GDM1 (cell line): Measurements from ENCODE around the gene MRPL18.
"Not testable (repeated sequence)": the region's sequence is repeated elsewhere in the genome, so short reads cannot be mapped to it uniquely, and the experiment has no call there.

Experiments used
- DNase-seq: peaks from one replicate; lab custom pipeline; 2025; lab: John Stamatoyannopoulos, UW

Gene MRPL18

DNA sequence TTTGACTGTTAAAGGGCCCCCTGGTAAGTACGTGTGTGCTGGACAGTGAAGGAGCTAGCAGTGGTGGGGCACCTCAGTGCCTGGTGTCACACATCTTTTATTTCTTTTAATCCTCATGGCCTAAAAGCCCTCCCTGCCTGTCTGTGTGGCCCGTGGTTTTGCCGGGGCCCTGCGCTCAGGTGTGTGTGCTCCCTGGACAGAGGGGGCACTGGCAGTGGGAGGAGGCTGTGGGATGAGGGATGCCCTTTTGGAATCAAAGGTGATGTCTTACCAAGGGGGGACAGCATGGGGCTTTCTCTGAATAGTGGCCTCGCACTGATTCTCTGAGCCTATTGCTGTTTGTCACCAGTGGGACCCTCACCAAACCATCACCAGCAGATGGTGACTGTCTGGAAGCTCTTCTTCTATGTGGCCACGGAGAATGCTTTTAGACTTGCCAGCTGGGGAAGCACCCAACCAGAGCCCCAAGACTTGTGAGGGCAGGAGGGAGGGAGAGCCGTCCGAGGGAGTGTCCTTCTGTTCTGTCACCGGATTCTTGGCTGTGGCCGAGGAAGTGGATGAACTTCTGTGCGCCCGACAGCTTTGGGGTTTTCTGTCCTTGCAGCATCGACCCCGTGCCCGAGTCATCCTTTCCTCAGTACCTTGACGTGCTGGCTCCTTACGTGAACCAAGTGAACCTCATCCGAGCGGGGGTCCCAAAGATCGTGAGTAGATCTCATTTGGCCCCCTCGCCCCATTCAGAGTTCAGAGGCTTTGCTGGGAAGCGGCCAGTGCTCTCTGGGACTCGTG is 27.9 kb downstream of the MRPL18 start:
- DNase-seq = no peak

DNA sequence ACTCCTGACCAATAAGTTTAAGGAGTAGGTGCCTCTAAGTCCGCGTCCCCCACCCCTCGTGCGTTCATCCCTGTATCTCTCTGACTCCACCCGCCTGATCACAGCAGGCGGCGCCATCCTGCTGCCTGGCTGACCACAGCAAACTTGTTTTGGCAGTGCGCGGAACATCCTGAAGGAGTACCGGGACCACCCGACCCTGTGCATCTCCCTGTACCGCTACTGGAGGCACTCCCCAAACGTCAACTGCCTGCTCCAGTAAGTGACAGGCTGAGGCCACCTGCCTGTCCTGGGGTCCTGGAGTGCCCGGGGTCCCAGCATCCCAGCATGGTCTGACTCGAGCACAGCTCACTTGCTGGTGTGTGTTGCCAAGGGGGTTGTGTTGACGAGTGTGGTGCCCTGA is 28.8 kb downstream of the MRPL18 start:
- no peak for DNase-seq

DNA sequence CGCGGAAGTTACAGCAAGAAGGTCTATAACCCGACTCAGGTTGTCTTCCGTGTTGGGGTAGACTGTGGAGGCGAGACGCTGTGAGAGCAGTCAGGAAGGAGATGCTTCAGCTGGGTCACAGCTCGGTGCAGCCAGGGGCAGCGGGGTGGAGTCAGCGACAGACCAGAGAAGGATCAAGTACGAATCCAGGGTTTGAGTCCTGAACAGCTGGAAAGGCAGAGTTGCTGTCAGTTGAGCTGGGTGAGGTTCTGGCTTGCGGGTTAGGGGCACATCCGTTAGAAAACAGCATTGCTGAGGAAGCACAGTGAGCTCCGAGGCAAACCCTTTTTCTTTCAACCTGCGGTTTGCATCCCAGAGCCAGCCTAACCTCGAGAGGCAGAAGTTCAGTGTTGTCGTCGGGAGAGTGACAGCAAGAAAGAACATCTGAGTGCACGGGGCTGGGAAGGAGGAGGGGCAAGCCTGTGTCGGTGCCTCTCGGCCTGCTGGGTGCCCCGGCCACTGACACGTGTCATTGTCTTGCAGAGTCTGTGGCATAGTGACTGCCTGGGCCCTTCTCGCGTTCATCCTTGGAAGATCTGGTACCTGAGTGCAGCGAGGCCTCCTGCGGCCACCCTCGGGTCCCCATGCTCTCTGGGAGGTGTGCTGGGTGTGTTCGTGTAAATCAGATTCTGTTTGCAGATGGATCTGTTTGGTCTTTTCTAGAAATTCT is 29.8 kb downstream of the MRPL18 start:
- peak; percentile 95 for DNase-seq

DNA sequence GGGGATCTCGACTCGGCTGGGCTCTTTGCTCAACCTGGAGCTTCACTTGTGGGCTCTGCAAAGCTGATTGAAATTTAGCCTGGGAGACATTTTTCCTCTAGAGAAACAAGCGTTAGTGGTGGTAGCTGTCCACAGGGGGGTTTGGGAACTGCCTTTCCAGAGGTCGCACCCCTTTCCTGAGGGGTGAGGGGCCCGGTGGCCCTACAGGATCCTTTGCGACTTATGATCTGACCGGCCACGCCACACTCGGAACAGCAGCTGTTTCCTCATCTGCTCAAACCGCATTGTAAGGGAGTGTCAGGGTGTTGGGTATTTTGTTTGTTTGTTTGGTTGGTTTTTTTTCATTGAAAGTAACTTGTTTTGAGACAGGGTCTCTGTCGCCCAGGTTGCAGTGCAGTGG is 30.9 kb downstream of the MRPL18 start:
- peak; percentile 5 for DNase-seq

DNA sequence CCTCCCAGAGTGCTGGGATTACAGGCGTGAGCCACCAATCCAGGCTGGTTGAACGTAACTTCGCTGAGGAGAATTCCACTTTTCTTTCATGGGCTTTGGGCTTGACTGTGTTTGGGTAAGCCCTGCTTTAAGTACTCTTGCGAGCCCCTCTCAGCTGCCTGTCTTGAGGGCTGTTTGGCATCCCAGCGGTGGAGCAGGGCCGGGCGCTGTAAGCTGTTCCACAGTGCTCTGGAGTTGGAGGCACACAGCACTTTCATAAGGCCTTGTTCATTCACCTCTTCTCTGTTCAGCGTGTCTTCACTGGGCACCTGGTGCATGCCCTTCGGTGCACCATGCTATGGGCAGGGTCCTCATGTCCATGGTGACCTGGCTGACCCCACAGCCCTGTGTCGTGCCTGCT is 31.5 kb downstream of the MRPL18 start:
- no peak for DNase-seq

DNA sequence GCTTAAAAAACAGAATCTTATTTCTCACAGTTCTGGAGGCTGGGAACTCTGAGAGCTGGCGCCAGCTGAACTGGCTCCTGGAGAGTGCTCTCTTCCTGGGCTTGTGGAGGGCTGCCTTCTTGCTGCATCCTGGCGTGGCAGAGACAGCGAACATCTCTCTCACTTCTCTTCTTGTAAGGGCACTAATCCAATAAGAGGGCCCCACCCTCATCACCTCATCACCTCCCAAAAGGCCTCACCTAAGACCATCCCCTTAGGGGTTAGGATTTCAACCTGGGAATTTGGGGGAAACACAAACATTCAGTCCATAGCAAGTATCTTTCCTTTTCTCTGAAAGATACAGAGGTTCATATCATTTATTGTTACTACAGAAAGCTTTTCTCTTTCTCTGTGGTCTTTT is 33.7 kb downstream of the MRPL18 start:
- DNase-seq = no peak

DNA sequence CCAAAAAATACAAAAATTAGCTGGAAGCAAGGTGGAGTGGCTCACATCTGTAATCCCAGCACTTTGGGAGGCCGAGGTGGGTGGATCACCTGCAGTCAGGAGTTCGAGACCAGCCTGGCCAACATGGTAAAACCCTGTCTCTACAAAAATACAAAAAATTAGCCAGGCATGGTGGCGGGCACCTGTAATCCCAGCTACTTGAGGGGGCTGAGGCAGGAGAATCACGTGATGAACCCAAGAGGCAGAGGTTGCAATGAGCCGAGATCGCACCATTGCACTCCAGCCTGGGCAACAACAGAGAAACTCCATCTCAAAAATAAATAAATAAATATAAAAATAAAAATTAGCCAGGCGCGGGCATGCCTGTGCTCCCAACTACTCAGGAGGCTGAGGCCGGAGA is 34.4 kb downstream of the MRPL18 start:
- not testable (repeated sequence) for DNase-seq

DNA sequence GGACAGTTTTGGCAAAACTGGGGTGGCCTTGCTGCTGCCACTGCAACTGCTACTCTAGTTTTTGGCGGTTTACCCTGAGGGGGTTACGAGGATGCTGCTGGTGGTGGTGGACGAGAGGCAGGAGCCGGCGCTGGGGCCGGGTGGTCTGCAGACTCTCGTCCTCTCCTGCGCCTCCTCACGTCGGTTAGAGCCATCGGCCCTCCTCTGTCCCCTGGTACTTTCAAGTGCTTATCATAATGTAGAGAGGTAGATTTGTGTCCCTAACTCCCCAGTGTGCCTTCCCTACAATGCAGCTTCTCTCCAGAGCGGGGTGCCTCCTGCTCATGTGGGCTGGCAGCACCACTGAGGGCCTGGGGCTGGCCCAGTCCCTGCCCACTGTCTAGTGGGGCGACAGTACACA is 35.7 kb downstream of the MRPL18 start:
- DNase-seq = no peak

DNA sequence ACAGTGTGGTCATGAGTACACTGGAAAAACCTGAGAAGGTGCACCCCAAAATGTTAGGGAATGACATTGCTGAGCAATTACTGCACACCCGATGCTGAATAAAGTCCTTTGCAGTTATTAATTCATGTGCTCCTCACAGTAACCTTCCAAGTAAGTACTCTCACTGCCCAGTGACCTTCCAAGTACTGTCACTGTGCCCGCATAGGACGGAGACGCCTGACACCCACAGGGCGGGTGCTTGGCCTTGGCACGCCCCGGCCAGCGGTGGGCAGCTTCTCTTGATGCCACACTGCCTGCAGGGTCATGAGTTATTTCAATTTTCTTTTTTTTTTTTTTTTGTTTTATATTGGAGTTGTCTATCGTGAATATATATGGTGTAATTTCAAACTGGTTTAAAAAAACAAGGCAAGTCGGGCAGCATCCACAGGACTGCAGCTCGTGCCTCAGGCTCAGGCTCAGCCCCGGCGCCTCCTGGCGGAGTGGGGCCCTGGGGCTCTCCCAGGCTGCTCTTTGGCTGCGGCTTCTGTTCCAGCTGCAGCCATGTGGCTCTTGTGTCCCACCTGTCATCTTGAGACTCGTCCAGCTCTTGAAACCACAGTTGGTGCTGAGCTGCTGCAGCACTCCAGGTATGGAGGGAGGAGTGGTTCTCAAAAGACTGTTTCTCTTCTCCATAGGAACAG is 36.8 kb downstream of the MRPL18 start:
- no peak for DNase-seq

DNA sequence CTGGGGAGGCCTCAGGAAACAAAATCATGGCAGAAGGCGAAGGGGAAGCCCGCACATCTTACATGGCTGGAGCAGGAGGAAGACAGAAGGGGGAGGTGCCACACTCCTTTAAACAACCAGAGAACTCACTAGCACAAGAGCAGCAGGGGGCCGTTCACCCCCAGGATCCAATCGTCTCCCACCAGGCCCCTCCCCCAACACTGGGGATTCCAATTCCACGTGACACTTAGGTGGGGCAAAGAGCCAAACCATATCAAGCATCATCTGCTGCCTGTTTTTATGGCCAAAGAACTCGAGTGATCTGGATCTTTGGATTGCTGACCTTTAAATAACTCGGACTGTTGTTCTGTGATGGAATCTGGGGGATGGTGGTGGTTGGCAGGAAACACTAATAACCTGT is 37.8 kb downstream of the MRPL18 start:
- DNase-seq = no peak

DNA sequence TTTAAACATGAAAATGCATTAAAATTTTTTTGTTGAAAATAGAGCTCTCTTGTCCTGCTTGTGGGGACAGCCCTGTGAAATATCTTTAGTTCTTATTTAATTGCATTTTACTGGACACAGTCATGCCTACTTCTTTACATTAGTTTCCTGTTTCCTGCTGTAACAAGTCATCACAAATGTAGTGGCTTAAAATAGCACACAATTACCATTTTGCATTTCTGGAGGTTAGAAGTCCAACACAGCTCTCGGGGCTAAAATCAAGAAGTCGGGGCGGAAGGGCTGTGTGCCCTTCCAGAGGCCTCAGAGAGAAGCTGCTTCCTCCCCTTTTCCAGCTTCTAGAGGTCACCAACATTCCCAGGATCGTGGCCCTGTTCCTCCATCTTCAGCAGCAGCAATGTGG is 39.3 kb downstream of the MRPL18 start:
- peak; percentile 18 for DNase-seq

DNA sequence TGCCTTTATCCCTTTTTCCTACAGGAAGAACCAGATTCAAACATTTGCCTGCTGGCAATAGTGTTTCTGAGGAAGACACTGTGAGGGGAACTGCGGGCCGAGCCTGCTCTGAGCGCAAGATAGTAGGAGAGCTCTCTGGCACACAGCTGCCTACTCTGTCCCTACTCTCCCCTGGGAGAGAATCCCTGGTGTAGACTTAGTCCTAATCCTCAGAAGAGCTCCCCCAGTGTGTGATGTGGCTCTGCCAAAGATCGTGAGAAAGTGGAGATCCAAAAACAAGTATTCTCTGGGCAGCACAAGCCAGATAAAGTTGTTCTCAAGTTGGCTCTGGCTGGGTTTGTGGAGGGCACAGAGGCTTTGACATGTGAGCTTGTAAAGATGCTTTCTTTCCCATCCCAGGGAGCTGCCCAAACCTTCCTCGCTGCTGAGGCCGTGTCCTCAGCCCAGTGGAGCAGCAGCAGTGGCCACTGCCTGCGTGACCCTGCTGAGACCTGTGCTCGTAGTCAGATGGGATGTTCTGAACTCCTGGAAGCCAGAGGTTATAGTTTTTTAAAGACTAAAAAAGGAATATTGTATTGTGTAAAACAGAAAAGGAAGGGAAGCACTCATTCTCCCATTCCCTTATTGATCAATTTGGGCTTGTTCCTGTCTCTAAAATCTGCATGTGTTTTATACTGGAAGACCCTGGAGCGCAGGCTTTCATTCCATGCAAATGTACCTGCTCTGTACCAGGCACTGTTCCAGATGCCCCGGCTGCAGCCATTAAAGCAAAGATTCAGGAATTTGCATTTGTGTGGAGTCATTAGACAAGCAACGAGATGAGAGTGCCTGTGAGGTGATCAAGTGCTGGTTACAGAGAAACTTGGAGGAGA is 40.5 kb downstream of the MRPL18 start:
- no peak for DNase-seq

DNA sequence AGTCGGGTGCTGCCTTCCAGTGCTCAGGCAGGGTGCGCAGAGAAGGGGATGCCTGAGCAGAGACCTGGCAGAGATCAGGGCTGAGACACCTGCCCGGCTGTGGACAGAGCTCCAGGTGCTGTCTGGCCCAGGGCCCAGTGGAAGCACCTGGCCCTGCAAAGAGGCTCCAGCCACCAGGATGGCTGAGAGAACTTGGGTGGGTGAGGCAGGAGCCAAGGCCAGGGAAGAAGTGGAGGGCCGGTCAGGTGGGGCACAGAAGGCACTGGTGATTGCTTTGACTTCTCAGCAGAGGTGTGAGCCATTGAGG is 41.1 kb downstream of the MRPL18 start:
- DNase-seq = no peak

DNA sequence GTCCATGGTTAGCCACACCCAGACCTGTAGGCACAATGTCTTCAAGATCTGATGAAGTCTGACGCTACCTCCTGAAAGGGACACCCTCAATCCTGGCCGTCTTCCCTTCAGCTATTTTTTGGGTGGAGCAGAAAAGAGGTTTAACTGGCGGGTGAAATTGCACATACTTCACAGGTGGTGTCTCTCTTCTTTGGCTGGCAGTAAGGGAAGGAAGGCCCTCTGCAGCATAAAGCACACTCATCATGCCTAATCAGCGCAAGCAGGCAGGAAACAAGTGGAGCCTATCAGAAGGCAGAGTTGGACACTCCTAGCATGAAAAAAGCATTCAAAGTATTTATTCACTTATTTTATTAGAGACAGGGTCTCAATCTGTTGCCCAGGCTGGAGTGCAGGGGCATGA is 42.7 kb downstream of the MRPL18 start:
- no peak for DNase-seq

DNA sequence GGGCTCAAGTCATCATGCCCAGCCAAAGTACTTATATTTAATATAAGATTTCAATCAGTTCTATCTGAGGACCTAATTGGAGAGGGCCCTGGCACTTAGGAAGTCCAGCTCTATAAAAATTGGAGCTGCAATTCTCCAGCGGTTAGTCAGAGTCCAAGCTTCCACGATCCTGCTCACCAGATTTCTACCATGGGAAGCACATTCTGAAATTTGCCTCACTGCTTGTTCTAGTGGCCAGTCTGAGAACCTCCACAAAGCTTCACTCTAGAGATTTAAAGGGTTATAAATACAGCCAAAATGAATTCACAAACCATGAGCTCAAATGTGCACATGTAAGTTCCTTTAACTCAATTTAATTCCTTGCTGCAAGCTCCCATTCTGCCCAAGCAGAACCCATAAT is 43.3 kb downstream of the MRPL18 start:
- DNase-seq = no peak

DNA sequence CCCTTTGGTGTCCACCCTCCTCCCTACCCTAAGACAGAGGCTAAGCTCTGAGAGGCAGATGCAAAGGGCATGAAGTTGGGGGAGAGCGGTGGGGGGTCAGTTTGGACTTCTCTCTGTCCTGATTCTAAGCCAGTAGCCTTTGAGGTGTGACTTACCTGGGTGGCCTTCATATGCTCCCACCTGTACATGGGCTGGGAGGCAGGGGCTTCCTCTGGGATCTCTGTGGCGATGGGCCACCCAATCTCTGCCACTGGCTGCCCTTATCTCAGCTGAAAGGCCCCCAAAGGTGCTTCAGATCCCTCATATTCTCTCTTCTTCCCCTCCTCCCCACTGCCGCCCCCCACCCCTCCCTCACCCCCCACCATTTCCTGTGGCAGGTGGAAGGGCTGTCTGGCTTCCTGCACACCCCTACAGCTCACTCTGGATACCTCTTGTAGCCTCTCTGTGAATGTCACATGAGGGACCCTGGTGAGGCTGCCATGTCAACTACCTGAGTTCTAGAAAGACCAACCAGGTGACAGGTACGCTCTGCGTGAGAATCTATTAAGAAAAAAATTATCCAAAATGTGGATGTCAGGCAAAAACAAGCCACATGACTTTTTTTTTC is 43.8 kb downstream of the MRPL18 start:
- DNase-seq = no peak

DNA sequence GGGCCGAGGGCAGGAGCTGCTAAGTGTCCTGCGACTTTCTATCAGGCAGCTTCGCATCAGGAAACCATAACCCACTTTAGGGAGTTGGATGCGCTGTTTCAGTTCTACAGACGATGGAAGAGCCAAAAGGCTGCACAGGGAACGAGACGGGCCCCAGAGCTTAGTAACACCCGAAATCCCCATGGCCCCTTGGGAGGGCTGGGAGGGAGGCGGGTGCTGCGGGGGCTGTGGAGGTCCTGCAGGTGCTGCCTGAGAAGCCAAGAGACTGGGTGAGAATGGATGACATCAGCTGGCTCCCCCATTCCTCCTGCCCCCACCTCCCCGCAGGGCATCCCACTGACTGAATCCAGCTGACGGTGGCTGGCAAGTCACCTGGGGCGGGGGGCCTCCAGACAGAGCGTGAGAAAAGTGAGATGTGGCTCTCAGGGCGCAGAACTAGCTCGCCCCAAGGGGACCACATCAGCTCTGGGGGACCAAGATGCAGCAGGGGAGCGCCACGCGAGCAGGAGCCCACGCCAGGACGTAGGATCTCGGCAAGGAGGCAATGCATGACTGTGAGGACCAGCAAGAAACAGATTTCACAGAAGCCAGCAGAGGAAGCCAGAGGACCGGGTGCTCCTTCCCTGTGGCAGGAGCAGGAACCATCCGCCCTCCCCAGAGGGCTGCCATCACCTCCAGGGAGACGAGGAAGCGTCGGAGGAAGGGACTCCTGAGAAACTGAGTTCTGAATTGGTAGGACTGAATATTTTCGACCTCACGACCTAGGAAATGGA is 46.6 kb downstream of the MRPL18 start:
- DNase-seq = no peak

DNA sequence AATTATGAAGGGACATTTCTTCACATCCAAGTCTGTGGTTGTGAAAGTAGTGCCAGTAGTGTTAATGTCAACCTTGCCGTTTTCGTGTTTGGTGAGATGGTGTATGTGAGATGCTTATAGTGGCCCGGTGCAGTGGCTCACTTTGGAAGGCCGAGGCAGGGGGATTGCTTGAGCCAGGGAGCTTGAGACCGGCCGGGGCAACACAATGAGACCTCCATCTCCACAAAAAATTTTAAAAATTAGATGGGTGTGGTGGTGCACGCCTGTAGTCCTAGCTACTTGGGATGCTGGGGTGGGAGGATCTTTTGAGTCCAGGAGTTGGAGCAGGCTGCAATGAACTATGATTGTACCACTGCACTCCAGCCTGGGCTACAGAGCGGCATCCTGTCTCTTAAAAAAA is 47.2 kb downstream of the MRPL18 start:
- no peak for DNase-seq

DNA sequence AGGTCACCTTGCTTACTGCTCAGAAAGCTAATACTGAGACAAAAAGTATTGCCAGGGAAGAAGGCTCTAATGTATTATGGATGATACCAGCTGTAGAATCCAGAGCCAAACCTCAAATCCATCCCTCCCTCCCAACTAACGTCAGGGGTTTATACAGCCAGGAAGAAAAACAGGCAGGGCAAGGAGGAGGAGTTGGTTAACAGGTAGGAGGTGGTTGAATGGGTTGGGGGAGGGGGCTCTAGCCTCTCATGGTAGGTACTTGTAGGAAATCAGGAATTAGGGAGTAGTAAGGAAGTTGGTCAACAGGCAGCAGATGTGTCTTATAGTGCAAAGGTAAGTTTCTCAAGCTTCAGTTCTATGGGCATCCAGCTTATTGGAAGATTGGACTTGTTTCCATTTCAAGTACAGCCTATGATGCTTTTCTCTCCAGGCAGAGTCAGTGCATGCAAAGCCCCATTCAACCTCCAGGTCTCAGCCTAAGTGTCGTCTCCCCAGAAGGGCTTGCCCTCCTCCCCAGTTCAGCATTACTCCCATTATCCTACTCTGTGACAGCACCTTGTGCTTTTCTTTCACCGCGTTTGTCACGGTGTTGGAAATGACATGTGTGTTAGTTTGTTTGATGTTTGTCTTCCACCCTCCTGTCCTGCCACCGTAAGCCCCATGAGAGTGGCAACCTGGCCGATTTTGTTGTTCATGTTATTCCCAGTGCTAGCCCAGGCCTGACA is 47.9 kb downstream of the MRPL18 start:
- DNase-seq = no peak

DNA sequence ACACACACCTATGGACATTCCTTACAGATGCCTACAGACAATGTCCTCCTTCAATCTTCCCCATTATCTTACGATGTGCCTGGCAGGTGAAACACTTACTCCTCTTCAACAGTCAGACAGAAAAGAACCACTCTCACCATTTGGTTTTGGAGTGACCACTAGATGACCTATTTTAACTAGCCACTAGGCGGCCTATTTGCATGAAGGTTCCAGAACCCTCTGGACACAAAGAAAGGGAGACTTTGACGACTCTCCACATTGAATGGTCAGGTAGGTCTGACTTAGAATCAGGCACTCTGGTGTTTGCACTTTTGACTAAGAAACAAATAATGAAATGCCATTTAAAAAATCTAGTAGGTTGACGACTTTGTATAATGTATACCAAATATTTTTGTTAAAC is 51.8 kb downstream of the MRPL18 start:
- no peak for DNase-seq
